T-helper 1 cell treated with Interleukin-12 subunit alpha and Interleukin-12 subunit beta and Interleukin-4 antibody, amounts not matched to agents 30 μg/mL and 1 μg/mL, for 36 hours (primary cell): ENCODE results near the gene PNPT1.
"Not testable (repeated sequence)": the region's sequence is repeated elsewhere in the genome, so short reads cannot be mapped to it uniquely, and the experiment has no call there.

Experiments
- H3K27ac Mint-ChIP-seq: one replicate; pipeline ENCODE4 v1.8.0; 2021; ENCODE audit warnings: mild to moderate bottlenecking, mixed read lengths
- H3K27me3 Mint-ChIP-seq: one replicate; pipeline ENCODE4 v1.8.0; 2021; ENCODE audit warnings: low read depth, mixed read lengths
- H3K36me3 Mint-ChIP-seq: one replicate; pipeline ENCODE4 v1.8.0; 2021; ENCODE audit warnings: low read depth, mixed read lengths
- H3K4me1 Mint-ChIP-seq: one replicate; pipeline ENCODE4 v1.8.0; 2021; ENCODE audit warnings: low read depth, mixed read lengths
- H3K4me3 Mint-ChIP-seq: one replicate; pipeline ENCODE4 v1.8.0; 2021; ENCODE audit warnings: mild to moderate bottlenecking, moderate library complexity, mixed read lengths
- H3K9me3 Mint-ChIP-seq: one replicate; pipeline ENCODE4 v1.8.0; 2021; ENCODE audit warnings: mixed read lengths

The PNPT1 gene

DNA sequence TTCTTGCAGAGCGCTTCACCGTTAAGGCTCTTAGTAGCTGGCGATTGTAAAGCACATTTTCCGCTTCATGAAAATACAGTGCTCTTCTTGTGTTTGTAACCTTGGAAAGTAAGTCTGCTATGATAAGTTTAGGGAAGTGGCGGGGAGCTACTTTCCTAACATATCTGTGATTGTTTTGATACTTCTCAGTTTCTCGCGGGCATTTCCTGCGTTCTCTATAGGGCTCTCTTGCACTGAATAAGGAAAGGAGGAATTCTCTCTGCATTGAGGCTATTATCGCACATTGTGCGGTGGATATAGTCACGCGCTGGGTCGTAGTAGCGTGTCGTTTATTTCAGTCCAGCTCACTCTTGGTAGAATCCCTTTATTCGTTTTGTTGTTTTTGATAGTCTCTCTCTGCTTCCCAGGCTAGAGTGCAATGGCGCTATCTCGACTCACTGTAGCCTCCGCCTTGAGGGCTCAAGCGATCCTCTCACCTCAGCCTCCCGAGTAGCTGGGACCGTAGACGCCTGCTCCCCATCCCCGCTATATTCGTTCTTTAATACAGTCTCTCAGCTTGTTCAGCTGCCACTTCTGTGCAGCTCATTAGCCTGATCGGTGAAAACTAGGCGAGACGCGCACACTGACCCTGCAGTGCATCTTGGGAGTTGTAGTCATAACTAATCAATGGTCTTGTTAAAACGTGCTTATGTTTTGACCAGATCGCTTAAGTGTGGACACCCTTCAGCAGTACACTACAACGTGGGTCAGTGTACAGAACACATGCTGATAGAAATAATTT lies 75.2 kb downstream of the PNPT1 start:
- H3K9me3 Mint-ChIP-seq = no peaks in the 10 kb centered on the region
- no peak overlapping the region for H3K27ac Mint-ChIP-seq
- H3K4me1 Mint-ChIP-seq = peaks cover 27% of the 10 kb centered on the region
- no peak overlapping the region for H3K4me3 Mint-ChIP-seq
- H3K27me3 Mint-ChIP-seq = no peaks in the 10 kb centered on the region
- peaks cover 22% of the 10 kb centered on the region for H3K36me3 Mint-ChIP-seq

DNA sequence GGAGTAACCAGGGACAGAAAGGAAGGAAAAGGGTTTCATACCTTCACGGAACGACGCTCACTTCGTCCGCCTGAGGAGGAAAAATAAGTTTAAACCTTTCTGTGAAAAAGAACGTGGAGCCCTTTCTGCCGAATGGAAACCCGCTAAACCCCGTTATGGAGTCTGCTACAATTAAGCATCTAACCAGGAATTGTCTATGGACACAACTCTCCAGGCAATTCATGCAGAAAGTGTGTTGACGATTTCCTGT lies 75.7 kb downstream of the PNPT1 start:
- Mint-ChIP-seq H3K36me3 (peaks cover 23% of the 10 kb centered on the region), H3K9me3 (no peaks in the 10 kb centered on the region), H3K27me3 (no peaks in the 10 kb centered on the region), H3K4me1 (peaks cover 27% of the 10 kb centered on the region), H3K4me3 (no peak overlapping the region), H3K27ac (no peak overlapping the region)

DNA sequence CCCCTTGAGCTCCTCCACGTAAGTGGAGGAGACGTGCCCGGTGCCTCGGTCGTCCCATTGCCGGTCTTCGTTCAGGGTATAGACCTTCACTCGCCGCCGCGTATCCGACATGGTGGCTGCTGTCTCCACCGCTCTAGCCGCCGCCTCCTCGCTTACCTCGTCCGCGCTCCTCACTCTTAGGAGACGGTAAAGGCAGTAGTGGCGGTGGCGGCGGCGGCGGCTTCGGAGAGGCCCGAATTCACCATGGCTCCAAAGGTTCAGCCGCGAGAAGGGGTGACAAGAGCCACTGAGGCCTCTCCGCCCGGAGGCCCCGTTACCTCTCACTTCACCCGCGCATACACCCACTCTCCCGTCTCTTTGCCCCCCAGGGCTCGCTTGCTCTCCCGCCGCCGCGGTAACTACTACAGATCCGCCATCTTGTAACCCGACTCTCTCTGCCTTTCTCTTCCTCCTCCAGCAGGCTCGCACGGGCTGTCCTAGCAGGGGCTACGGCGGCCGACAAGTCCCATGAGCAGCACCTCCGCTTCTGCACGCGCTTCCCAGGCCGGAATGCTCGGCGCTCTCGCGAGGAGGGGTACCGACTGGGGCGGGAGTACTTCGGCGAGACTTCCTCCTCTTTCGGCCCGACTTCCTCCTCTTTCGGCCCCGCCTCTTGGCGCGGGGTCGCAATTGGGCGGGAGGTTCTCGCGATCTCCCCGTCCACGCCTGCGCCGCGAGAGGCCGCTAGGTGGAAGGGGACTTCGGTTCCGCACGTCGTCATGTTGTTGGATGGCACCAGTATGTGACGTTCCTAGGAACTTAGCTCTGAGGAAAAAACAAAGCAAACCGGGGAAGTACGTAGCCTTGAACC lies 76.2 kb downstream of the PNPT1 start, which contains the start of gene PPP4R3B:
Gene PPP4R3B (minus strand): TSS at position 448 of the 850 bp plus-strand sequence. CDS start 337 bp downstream, at position 111.
- H3K4me1 Mint-ChIP-seq = peaks cover 27% of the 10 kb centered on the region
- H3K4me3 Mint-ChIP-seq = no peak within 1 kb of the TSS
- H3K9me3 Mint-ChIP-seq = no peaks in the 10 kb centered on the region
- H3K27me3 Mint-ChIP-seq = no peaks in the 10 kb centered on the region
- peaks cover 20% of the 10 kb centered on the region for H3K36me3 Mint-ChIP-seq
- no peak within 1 kb of the TSS for H3K27ac Mint-ChIP-seq

DNA sequence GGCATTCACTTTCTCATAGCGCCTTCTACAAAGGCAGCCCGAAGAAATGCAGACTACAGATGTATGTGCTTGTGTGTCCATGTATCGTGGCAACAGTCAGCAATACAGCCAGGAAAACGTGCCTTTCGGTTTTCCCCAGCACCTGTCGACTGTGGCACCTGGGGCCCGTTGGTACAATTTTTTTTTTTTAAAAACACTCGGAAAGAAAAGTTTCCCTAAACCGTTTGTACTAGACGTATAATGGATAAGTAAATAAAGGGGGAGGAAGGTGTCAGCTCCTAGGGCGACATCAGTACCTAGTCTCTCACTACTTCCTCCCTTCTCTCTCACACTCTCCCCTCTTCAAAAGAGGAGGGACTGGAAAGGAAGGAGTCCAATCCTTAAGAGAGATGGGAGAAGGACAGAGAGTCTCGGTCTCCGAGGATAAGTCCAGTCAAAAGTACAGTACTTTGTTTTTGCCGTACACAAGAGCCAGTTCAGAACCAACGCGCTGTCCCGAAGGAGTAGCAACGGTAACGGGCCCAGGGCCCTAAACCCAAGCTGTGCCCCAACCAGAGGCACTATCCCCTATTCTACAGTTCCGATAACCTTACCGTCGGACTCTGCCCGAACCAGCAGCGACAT lies 77.0 kb downstream of the PNPT1 start:
- Mint-ChIP-seq H3K4me3 (no peak overlapping the region), H3K36me3 (peaks cover 26% of the 10 kb centered on the region), H3K27me3 (no peaks in the 10 kb centered on the region), H3K27ac (no peak overlapping the region), H3K4me1 (peaks cover 29% of the 10 kb centered on the region), H3K9me3 (no peaks in the 10 kb centered on the region)

DNA sequence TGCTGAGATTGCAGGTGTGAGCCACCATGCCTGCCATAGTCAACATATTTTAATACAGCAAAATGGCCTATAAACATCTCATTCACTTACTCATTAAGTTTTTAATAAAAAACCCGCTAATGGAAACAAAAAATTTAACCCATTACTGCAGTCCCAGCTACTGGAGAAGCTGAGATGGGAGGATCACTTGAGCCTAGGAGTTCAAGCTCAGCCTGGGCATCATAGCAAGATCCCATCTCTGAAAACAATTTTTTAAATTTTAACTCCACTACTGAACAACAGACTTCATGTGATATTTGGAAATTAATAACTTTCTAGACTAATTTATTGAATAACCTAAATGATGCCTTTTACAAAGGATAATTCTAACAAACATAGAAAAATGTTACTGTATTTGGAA lies 81.6 kb downstream of the PNPT1 start:
- Mint-ChIP-seq H3K9me3 (no peaks in the 10 kb centered on the region), H3K4me3 (no peak overlapping the region), H3K27me3 (no peaks in the 10 kb centered on the region), H3K27ac (no peak overlapping the region), H3K36me3 (peaks cover 42% of the 10 kb centered on the region), H3K4me1 (peaks cover 33% of the 10 kb centered on the region)

DNA sequence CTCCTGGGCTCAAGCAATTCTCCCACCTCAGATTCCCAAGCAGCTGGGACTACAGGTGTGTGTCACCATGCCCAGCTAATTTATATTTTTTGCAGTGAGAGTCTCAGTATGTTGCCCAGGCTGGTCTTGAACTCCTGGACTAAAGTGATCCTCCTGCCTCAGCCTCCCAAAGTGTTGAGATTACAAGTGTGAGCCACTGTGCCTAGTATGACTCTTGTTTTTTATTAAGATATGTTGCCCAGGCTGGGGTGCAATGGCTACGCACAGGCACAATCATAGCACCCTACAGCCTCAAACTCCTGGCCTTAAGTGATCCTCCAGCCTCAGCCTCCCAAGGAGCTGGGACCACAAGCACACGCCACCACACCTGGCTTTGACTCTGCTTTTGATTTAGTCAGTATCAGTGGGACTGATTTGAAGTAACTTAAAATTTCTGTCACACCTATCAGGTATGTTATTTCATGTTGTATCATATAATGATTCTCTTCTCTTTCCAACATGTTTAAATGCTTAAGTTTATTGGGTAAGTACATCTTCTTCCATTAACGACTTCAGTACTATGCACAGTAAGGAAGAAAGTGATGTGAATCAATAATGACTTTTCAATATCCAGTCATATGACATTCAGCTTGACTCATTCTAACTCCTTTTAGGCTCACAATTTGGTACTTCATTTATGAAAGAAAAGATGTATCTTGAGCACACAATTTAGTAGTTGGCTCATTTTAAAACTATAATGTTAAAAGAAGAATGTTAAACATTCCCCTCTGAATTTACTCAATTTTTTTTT lies 82.5 kb downstream of the PNPT1 start:
- no peak overlapping the region for H3K4me3 Mint-ChIP-seq
- H3K4me1 Mint-ChIP-seq = peaks cover 33% of the 10 kb centered on the region
- H3K27me3 Mint-ChIP-seq = no peaks in the 10 kb centered on the region
- peaks cover 42% of the 10 kb centered on the region for H3K36me3 Mint-ChIP-seq
- no peak overlapping the region for H3K27ac Mint-ChIP-seq
- no peaks in the 10 kb centered on the region for H3K9me3 Mint-ChIP-seq

DNA sequence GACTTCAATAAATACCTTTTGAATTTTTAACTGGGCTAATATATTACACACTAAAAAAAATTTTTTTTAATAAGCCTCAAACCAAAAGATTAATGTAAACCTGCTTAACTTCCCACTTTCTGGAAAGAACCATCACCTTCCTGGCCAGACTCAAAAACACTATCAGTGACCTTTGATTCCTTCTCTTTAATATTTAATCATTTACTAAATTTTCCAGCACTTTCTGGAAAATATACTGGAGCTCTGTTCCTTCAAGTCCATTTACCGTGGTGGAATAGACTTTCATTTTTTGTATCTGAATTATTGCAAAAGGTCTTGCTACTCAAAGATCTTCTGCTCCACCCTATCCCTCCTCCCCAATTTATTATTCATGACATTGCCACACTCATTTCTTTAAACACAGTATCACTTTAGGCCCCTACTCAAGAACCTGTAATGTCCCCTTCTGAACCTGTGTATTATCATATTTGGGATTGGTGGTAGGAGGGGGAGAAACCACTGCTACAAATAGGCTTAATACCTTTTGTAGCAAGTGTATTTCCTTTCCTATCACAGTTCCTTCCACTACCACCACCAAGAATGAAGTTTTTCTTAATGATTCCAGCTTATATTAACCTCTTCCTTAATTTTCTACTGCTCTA lies 83.6 kb downstream of the PNPT1 start:
- Mint-ChIP-seq H3K27me3 (no peaks in the 10 kb centered on the region), H3K4me3 (no peak overlapping the region), H3K27ac (no peak overlapping the region), H3K36me3 (peaks cover 36% of the 10 kb centered on the region), H3K4me1 (peaks cover 26% of the 10 kb centered on the region), H3K9me3 (no peaks in the 10 kb centered on the region)

DNA sequence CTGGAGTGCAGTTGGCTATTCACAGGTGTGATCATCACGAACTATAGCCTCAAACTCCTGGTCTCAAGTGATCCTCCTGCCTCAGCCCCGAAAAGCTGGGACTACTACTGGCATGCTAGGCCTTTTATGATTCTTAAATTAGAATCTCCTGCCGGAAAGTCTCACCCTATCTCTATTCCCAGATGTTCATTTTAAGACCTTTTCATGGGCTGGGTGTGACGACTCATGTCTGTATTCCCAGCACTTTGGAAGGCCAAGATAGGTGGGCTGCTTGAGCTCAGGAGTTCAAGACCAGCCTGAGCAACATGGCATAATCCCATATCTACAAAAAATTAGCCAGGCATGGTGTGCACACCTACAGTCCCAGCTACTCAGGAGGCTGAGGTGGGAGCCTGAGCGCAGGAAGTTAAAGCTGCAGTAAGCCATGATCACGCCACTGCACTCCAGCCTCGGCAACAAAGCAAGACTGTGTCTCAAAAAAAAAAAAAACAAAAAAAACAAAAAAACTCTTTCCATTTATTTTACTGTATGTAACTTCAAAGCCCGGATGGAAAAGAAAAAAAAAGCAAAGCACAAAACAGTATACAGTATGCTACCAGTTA lies 84.3 kb downstream of the PNPT1 start:
- peaks cover 22% of the 10 kb centered on the region for H3K4me1 Mint-ChIP-seq
- H3K4me3 Mint-ChIP-seq = no peak overlapping the region
- peaks cover 35% of the 10 kb centered on the region for H3K36me3 Mint-ChIP-seq
- no peak overlapping the region for H3K27ac Mint-ChIP-seq
- no peaks in the 10 kb centered on the region for H3K27me3 Mint-ChIP-seq
- H3K9me3 Mint-ChIP-seq = no peaks in the 10 kb centered on the region

DNA sequence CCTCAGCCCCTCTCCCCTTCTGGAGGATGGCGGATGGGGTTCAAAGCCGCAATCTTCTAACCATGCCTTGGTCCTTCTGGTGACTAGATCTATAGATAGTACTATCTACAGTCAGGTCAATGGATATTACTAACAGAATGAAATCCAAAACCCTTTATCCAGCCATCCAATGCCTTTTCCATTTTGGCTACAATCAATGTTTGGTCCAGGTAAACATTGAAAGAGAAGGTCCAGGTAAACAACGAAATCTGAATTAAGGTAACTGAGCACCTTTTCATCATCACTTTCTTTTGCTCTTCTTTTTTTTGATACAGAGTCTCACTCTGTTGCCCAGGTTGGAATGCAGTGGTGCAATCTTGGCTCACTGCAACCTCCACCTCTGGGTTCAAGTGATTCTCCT lies 85.9 kb downstream of the PNPT1 start:
- H3K4me3 Mint-ChIP-seq = no peak overlapping the region
- H3K27ac Mint-ChIP-seq = no peak overlapping the region
- H3K27me3 Mint-ChIP-seq = no peaks in the 10 kb centered on the region
- H3K4me1 Mint-ChIP-seq = peaks cover 20% of the 10 kb centered on the region
- no peaks in the 10 kb centered on the region for H3K9me3 Mint-ChIP-seq
- peaks cover 34% of the 10 kb centered on the region for H3K36me3 Mint-ChIP-seq

DNA sequence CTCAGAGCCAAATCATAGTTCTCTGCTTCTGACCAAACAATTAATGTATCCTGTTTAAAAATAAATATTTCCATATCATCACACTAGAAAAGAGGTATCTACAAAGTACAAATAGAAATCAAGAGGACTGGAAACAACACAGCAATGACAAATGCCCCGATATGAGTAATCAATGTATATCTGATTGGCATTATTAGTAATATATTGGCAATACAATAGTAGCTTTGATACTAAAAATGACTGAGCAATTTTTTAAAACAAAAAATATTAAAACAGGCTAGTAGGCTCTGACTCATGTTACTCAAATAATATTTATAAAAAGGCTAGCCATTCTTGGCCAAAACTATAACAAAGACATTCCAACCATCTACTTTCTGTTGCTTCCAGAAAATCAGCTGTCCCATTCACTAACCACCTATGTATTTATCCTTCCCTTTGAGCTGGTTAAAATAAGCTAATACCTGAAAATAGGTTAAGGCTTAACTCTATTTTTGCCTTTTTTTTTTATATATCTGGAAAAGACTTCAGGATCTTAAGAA lies 89.5 kb downstream of the PNPT1 start:
- H3K4me3 Mint-ChIP-seq = no peak overlapping the region
- H3K4me1 Mint-ChIP-seq = peaks cover 20% of the 10 kb centered on the region
- no peak overlapping the region for H3K27ac Mint-ChIP-seq
- no peaks in the 10 kb centered on the region for H3K27me3 Mint-ChIP-seq
- H3K9me3 Mint-ChIP-seq = no peaks in the 10 kb centered on the region
- H3K36me3 Mint-ChIP-seq = peaks cover 29% of the 10 kb centered on the region

DNA sequence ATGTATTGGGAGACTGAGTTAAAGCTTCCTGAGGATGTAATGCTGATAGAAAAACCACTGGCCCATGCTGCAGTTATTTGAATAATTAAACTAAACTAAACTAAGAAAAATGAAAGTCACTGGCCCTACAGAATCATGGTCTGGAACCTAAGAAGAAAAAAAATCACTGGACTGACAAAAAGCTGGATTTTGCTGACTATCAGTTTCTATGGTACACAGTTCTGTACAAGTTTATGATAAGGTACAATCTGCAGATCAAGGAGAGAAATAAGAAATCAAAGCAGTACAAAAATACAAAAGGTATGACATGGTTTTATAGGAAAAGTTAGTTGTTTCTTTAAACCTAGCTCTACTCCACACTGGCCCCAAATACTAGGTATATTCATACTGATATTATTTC lies 91.8 kb downstream of the PNPT1 start:
- peaks cover 30% of the 10 kb centered on the region for H3K36me3 Mint-ChIP-seq
- H3K4me1 Mint-ChIP-seq = peaks cover 18% of the 10 kb centered on the region
- no peak overlapping the region for H3K4me3 Mint-ChIP-seq
- no peaks in the 10 kb centered on the region for H3K27me3 Mint-ChIP-seq
- H3K27ac Mint-ChIP-seq = no peak overlapping the region
- no peaks in the 10 kb centered on the region for H3K9me3 Mint-ChIP-seq

DNA sequence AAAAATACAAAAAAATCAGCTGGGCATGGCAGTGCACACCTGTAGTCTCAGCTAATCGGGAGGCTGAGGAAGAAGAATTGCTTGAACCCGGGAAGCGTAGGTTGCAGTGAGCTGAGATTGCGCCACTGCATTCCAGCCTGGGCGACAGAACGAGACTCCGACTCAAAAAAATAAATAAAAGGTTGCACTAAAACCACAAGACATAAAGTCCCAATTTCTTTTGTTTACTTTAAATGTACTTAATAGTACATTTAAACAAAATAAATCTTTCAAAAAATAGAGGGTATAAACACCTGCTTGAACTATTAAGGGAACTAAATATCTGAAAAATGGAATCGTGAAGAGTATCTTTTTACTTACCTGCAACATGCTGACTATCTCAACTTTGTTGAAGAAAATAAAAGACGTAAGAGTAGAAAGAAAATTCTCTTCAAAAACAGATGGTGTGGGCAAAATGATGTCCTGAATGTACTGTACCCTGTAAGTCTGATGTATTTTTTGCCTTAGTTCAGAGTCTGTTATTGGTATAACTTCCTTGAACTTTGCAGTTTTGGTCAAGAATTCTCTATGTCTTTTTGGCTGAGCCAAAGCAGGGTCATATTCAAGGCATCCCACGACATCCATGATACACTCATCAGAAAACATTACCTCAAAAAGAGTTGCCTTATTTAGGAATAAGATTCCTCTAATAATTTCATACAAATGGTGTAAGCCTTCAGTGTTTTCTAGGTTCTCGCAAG lies 95.4 kb downstream of the PNPT1 start:
- H3K36me3 Mint-ChIP-seq = peaks cover 45% of the 10 kb centered on the region
- H3K4me1 Mint-ChIP-seq = peaks cover 20% of the 10 kb centered on the region
- H3K27ac Mint-ChIP-seq = no peak overlapping the region

DNA sequence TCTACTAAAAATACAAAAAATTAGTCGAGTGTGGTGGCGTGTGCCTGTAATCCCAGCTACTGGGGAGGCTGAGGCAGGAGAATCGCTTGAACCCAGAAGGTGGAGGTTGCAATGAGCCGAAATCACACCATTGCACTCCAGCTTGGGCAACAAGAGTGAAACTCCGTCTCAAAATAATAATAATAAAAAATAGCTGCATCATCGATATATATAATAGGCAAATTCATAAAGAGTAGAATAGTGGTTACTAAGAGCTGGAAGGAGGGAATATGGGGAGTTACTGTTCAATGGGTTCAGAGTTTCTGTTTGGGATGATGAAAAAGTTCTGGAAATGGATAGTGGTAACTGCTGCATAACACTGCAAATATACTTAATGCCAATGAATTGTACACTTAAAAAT lies 96.8 kb downstream of the PNPT1 start:
- H3K27me3 Mint-ChIP-seq, H3K9me3 Mint-ChIP-seq, H3K4me3 Mint-ChIP-seq, H3K27ac Mint-ChIP-seq: not testable (repeated sequence)
- Mint-ChIP-seq H3K36me3 (peaks cover 38% of the 10 kb centered on the region), H3K4me1 (peaks cover 20% of the 10 kb centered on the region)

More for the DNA sequence above, 95.4 kb downstream of the PNPT1 start:
- Mint-ChIP-seq H3K9me3 (no peaks in the 10 kb centered on the region), H3K27me3 (no peaks in the 10 kb centered on the region), H3K4me3 (no peak overlapping the region)
